ENCODE measurements around the gene AOPEP.
A peak's percentile ranks its signal among the peaks of the same experiment; 100 is the strongest.

DNA sequence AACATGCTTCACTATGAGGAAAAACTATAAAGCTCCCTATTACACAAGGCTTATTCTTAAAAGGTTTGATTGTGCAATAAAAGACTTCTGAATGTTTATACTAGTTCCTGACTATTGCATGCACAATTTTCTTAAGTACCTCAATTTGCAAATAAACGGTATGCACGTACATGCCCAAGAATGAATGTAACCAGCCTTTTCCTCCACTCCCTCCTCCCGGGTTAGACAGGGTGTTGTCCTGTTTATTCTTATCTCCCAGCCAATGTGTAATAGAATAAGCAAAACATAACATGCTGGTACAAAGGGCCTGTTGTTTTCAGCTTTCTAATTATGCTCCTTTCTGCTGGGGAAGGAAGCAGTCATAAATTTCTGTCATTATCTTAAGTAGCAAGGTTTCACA, 79.1 kb downstream of the AOPEP start:
- TF ChIP-seq, protein P1, sequence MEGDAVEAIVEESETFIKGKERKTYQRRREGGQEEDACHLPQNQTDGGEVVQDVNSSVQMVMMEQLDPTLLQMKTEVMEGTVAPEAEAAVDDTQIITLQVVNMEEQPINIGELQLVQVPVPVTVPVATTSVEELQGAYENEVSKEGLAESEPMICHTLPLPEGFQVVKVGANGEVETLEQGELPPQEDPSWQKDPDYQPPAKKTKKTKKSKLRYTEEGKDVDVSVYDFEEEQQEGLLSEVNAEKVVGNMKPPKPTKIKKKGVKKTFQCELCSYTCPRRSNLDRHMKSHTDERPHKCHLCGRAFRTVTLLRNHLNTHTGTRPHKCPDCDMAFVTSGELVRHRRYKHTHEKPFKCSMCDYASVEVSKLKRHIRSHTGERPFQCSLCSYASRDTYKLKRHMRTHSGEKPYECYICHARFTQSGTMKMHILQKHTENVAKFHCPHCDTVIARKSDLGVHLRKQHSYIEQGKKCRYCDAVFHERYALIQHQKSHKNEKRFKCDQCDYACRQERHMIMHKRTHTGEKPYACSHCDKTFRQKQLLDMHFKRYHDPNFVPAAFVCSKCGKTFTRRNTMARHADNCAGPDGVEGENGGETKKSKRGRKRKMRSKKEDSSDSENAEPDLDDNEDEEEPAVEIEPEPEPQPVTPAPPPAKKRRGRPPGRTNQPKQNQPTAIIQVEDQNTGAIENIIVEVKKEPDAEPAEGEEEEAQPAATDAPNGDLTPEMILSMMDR (IDR thresholded peaks at IDR 0.05) = no peak
- peak in 1 of 2 donors; percentile 60 for TF ChIP-seq POLR2AphosphoS5 (IDR thresholded peaks at IDR 0.05)
- no peak for TF ChIP-seq POLR2A (IDR thresholded peaks at IDR 0.05; ENCODE audit: low read depth)
- no peak for TF ChIP-seq EP300 (IDR thresholded peaks at IDR 0.05)

Data from esophagus muscularis mucosa (tissue), 4 donors.